Measurements from ENCODE around the gene AGXT.

AGXT gene

GRCh38 chr2:240895656-240896388, 27.2 kb downstream of the AGXT start, which contains the start of gene MAB21L4:
Gene MAB21L4 (minus strand): TSS chr2:240896156. CDS start chr2:240895997, 159 bp downstream.
- Histone ChIP-seq H3K36me3 (ENCODE audit: control insufficient read depth, insufficient read depth, low read length) (no peaks in the 10 kb centered on the region), H3K27me3 (ENCODE audit: control insufficient read depth, insufficient read depth, low read length) (no peaks in the 10 kb centered on the region), H3K9ac (ENCODE audit: low read length) (no peak within 1 kb of the TSS), H3K4me1 (ENCODE audit: control insufficient read depth, insufficient read depth, low read length) (no peaks in the 10 kb centered on the region), H3K4me3 (ENCODE audit: low read length) (no peak within 1 kb of the TSS), H3K27ac (ENCODE audit: low read depth, low read length) (no peak within 1 kb of the TSS)

GRCh38 chr2:240896394-240896793, 27.8 kb downstream of the AGXT start:
- no peaks in the 10 kb centered on the region for H3K36me3 ChIP-seq (ENCODE audit: control insufficient read depth, insufficient read depth, low read length)
- no peak overlapping the region for H3K9ac ChIP-seq (ENCODE audit: low read length)
- H3K27ac ChIP-seq (ENCODE audit: low read depth, low read length) = no peak overlapping the region
- no peaks in the 10 kb centered on the region for H3K27me3 ChIP-seq (ENCODE audit: control insufficient read depth, insufficient read depth, low read length)
- H3K4me3 ChIP-seq (ENCODE audit: low read length) = no peak overlapping the region
- H3K4me1 ChIP-seq (ENCODE audit: control insufficient read depth, insufficient read depth, low read length) = no peaks in the 10 kb centered on the region

GRCh38 chr2:240896871-240897692, 28.5 kb downstream of the AGXT start:
- no peak overlapping the region for H3K4me3 ChIP-seq (ENCODE audit: low read length)
- no peak overlapping the region for H3K9ac ChIP-seq (ENCODE audit: low read length)
- H3K36me3 ChIP-seq (ENCODE audit: control insufficient read depth, insufficient read depth, low read length) = no peaks in the 10 kb centered on the region
- H3K27ac ChIP-seq (ENCODE audit: low read depth, low read length) = no peak overlapping the region
- H3K4me1 ChIP-seq (ENCODE audit: control insufficient read depth, insufficient read depth, low read length) = no peaks in the 10 kb centered on the region
- H3K27me3 ChIP-seq (ENCODE audit: control insufficient read depth, insufficient read depth, low read length) = no peaks in the 10 kb centered on the region

GRCh38 chr2:240898108-240898730, 29.6 kb downstream of the AGXT start:
- H3K27ac ChIP-seq (ENCODE audit: low read depth, low read length) = peak overlapping the region; percentile 7
- H3K4me1 ChIP-seq (ENCODE audit: control insufficient read depth, insufficient read depth, low read length) = no peaks in the 10 kb centered on the region
- no peaks in the 10 kb centered on the region for H3K36me3 ChIP-seq (ENCODE audit: control insufficient read depth, insufficient read depth, low read length)
- H3K4me3 ChIP-seq (ENCODE audit: low read length) = no peak overlapping the region
- no peaks in the 10 kb centered on the region for H3K27me3 ChIP-seq (ENCODE audit: control insufficient read depth, insufficient read depth, low read length)
- no peak overlapping the region for H3K9ac ChIP-seq (ENCODE audit: low read length)

GRCh38 chr2:240898731-240899467, 30.3 kb downstream of the AGXT start:
- no peak overlapping the region for H3K9ac ChIP-seq (ENCODE audit: low read length)
- H3K27me3 ChIP-seq (ENCODE audit: control insufficient read depth, insufficient read depth, low read length) = no peaks in the 10 kb centered on the region
- no peak overlapping the region for H3K27ac ChIP-seq (ENCODE audit: low read depth, low read length)
- no peaks in the 10 kb centered on the region for H3K36me3 ChIP-seq (ENCODE audit: control insufficient read depth, insufficient read depth, low read length)
- no peaks in the 10 kb centered on the region for H3K4me1 ChIP-seq (ENCODE audit: control insufficient read depth, insufficient read depth, low read length)
- H3K4me3 ChIP-seq (ENCODE audit: low read length) = no peak overlapping the region

GRCh38 chr2:240899468-240899865, 30.8 kb downstream of the AGXT start:
- Histone ChIP-seq H3K4me1 (ENCODE audit: control insufficient read depth, insufficient read depth, low read length) (no peaks in the 10 kb centered on the region), H3K4me3 (ENCODE audit: low read length) (no peak overlapping the region), H3K27me3 (ENCODE audit: control insufficient read depth, insufficient read depth, low read length) (no peaks in the 10 kb centered on the region), H3K36me3 (ENCODE audit: control insufficient read depth, insufficient read depth, low read length) (no peaks in the 10 kb centered on the region), H3K9ac (ENCODE audit: low read length) (no peak overlapping the region), H3K27ac (ENCODE audit: low read depth, low read length) (no peak overlapping the region)

GRCh38 chr2:240900141-240900860, 31.7 kb downstream of the AGXT start:
- no peak overlapping the region for H3K27ac ChIP-seq (ENCODE audit: low read depth, low read length)
- no peaks in the 10 kb centered on the region for H3K36me3 ChIP-seq (ENCODE audit: control insufficient read depth, insufficient read depth, low read length)
- peaks cover 2% of the 10 kb centered on the region for H3K27me3 ChIP-seq (ENCODE audit: control insufficient read depth, insufficient read depth, low read length)
- H3K4me3 ChIP-seq (ENCODE audit: low read length) = no peak overlapping the region
- no peak overlapping the region for H3K9ac ChIP-seq (ENCODE audit: low read length)
- no peaks in the 10 kb centered on the region for H3K4me1 ChIP-seq (ENCODE audit: control insufficient read depth, insufficient read depth, low read length)

- Histone ChIP-seq H3K27ac (ENCODE audit: low read depth, low read length) (no peak overlapping the region), H3K9ac (ENCODE audit: low read length) (no peak overlapping the region), H3K27me3 (ENCODE audit: control insufficient read depth, insufficient read depth, low read length) (peaks cover 2% of the 10 kb centered on the region), H3K4me1 (ENCODE audit: control insufficient read depth, insufficient read depth, low read length) (no peaks in the 10 kb centered on the region), H3K36me3 (ENCODE audit: control insufficient read depth, insufficient read depth, low read length) (no peaks in the 10 kb centered on the region), H3K4me3 (ENCODE audit: low read length) (no peak overlapping the region)
These were observed 33.5 kb downstream of the AGXT start for GRCh38 chr2:240901986-240902614.

GRCh38 chr2:240902615-240903041, 34.0 kb downstream of the AGXT start:
- no peak overlapping the region for H3K4me3 ChIP-seq (ENCODE audit: low read length)

GRCh38 chr2:240903191-240904060, 34.8 kb downstream of the AGXT start:
- no peak overlapping the region for H3K9ac ChIP-seq (ENCODE audit: low read length)
- no peak overlapping the region for H3K27ac ChIP-seq (ENCODE audit: low read depth, low read length)
- peaks cover 2% of the 10 kb centered on the region for H3K27me3 ChIP-seq (ENCODE audit: control insufficient read depth, insufficient read depth, low read length)

More at GRCh38 chr2:240902615-240903041, 34.0 kb downstream of the AGXT start:
- H3K9ac ChIP-seq (ENCODE audit: low read length) = no peak overlapping the region
- H3K27me3 ChIP-seq (ENCODE audit: control insufficient read depth, insufficient read depth, low read length) = peaks cover 2% of the 10 kb centered on the region
- no peak overlapping the region for H3K27ac ChIP-seq (ENCODE audit: low read depth, low read length)
- H3K4me1 ChIP-seq (ENCODE audit: control insufficient read depth, insufficient read depth, low read length) = no peaks in the 10 kb centered on the region
- H3K36me3 ChIP-seq (ENCODE audit: control insufficient read depth, insufficient read depth, low read length) = no peaks in the 10 kb centered on the region

More at GRCh38 chr2:240903191-240904060, 34.8 kb downstream of the AGXT start:
- H3K36me3 ChIP-seq (ENCODE audit: control insufficient read depth, insufficient read depth, low read length) = no peaks in the 10 kb centered on the region
- H3K4me1 ChIP-seq (ENCODE audit: control insufficient read depth, insufficient read depth, low read length) = no peaks in the 10 kb centered on the region
- H3K4me3 ChIP-seq (ENCODE audit: low read length) = no peak overlapping the region
